ENCODE results near the gene RNF141. TPM values are rescaled to one million over a fixed set of nuclear protein-coding genes. Genes with fewer than 3 reads are reported as not detected.

RNF141 gene
- total RNA-seq, 2 donors from 2014 or later: 34.7 to 42.2 TPM

- Mint-ChIP-seq H3K27me3 (ENCODE audit: insufficient read depth) (no peaks in the 10 kb centered on the region), H3K4me1 (peaks cover 2% of the 10 kb centered on the region), H3K4me3 (no peak overlapping the region), H3K9me3 (no peaks in the 10 kb centered on the region), H3K36me3 (ENCODE audit: low read depth) (peaks cover 27% of the 10 kb centered on the region), H3K27ac (no peak overlapping the region)
- no peak overlapping the region for H3K27ac ChIP-seq (ENCODE audit: low read depth, low read length)
- no peaks in the 10 kb centered on the region for H3K27me3 ChIP-seq (ENCODE audit: control insufficient read depth, insufficient read depth, low read length, poor library complexity, severe bottlenecking)
- DNase-seq: no peak
- TF ChIP-seq CTCF (conservative IDR thresholded peaks at IDR 0.05): no peak
- H3K9ac ChIP-seq (ENCODE audit: extremely low read depth, low read length, poor library complexity, severe bottlenecking): no peak overlapping the region
- H3K4me1 ChIP-seq (ENCODE audit: control insufficient read depth, insufficient read depth, low read length): peaks cover 3% of the 10 kb centered on the region
- WGBS, 2 experiments (ENCODE audit: insufficient coverage in 1 of 2, insufficient read length in 1 of 2): 76% methylated on average over 2 of the region's 2 CpGs; no CpG with 5 or more reads in 1 of the 2 experiments
- no peaks in the 10 kb centered on the region for H3K9me3 ChIP-seq (ENCODE audit: control insufficient read depth, low read length)
- peaks cover 55% of the 10 kb centered on the region for H3K36me3 ChIP-seq (ENCODE audit: control insufficient read depth, insufficient read depth, low read length)
- no peak overlapping the region for H3K4me3 ChIP-seq (ENCODE audit: low read length)
These were observed 20.4 kb downstream of the RNF141 start for GRCh38 chr11:10520562-10520961.

- H3K4me3 ChIP-seq (ENCODE audit: low read length): no peak overlapping the region
- no peaks in the 10 kb centered on the region for H3K9me3 Mint-ChIP-seq
- H3K4me3 Mint-ChIP-seq: no peak overlapping the region
- H3K36me3 ChIP-seq (ENCODE audit: control insufficient read depth, insufficient read depth, low read length): peaks cover 51% of the 10 kb centered on the region
- no peak overlapping the region for H3K9ac ChIP-seq (ENCODE audit: extremely low read depth, low read length, poor library complexity, severe bottlenecking)
- H3K4me1 Mint-ChIP-seq: peaks cover 2% of the 10 kb centered on the region
- TF ChIP-seq CTCF (conservative IDR thresholded peaks at IDR 0.05): no peak
- H3K27me3 ChIP-seq (ENCODE audit: control insufficient read depth, insufficient read depth, low read length, poor library complexity, severe bottlenecking): no peaks in the 10 kb centered on the region
- H3K27me3 Mint-ChIP-seq (ENCODE audit: insufficient read depth): no peaks in the 10 kb centered on the region
- 92 to 93% methylated on average over 2 of the region's 2 CpGs for WGBS, 2 experiments (ENCODE audit: insufficient coverage in 1 of 2, insufficient read length in 1 of 2)
- no peak for DNase-seq
- peaks cover 20% of the 10 kb centered on the region for H3K36me3 Mint-ChIP-seq (ENCODE audit: low read depth)
- no peaks in the 10 kb centered on the region for H3K9me3 ChIP-seq (ENCODE audit: control insufficient read depth, low read length)
- no peak overlapping the region for H3K27ac Mint-ChIP-seq
- no peak overlapping the region for H3K27ac ChIP-seq (ENCODE audit: low read depth, low read length)
- peaks cover 3% of the 10 kb centered on the region for H3K4me1 ChIP-seq (ENCODE audit: control insufficient read depth, insufficient read depth, low read length)
These were observed 21.4 kb downstream of the RNF141 start for GRCh38 chr11:10519630-10520029.

- no peak for TF ChIP-seq CTCF (conservative IDR thresholded peaks at IDR 0.05)
- WGBS, 2 experiments (ENCODE audit: insufficient coverage in 1 of 2, insufficient read length in 1 of 2): 91 to 100% methylated on average over 1 to 2 of the region's 2 CpGs
- Histone ChIP-seq H3K36me3 (ENCODE audit: control insufficient read depth, insufficient read depth, low read length) (peaks cover 44% of the 10 kb centered on the region), H3K27ac (ENCODE audit: low read depth, low read length) (no peak overlapping the region), H3K4me3 (ENCODE audit: low read length) (no peak overlapping the region), H3K9me3 (ENCODE audit: control insufficient read depth, low read length) (no peaks in the 10 kb centered on the region), H3K9ac (ENCODE audit: extremely low read depth, low read length, poor library complexity, severe bottlenecking) (no peak overlapping the region), H3K4me1 (ENCODE audit: control insufficient read depth, insufficient read depth, low read length) (peaks cover 3% of the 10 kb centered on the region), H3K27me3 (ENCODE audit: control insufficient read depth, insufficient read depth, low read length, poor library complexity, severe bottlenecking) (no peaks in the 10 kb centered on the region)
- no peak overlapping the region for H3K4me3 Mint-ChIP-seq
- DNase-seq: no peak
- peaks cover 2% of the 10 kb centered on the region for H3K4me1 Mint-ChIP-seq
- H3K27me3 Mint-ChIP-seq (ENCODE audit: insufficient read depth): no peaks in the 10 kb centered on the region
- peaks cover 17% of the 10 kb centered on the region for H3K36me3 Mint-ChIP-seq (ENCODE audit: low read depth)
- H3K27ac Mint-ChIP-seq: no peak overlapping the region
- no peaks in the 10 kb centered on the region for H3K9me3 Mint-ChIP-seq
These were observed 22.1 kb downstream of the RNF141 start for GRCh38 chr11:10518891-10519290.

Measured in endodermal cell (in vitro differentiated cells).